Neuronal stem cell (in vitro differentiated cells): Measurements from ENCODE around the gene RELA.

Experiments
- DNase-seq: peaks from one replicate; pipeline ENCODE4 v3.0.0-alpha.2; 2013; ENCODE audit warnings: low spot score
- H2AFZ ChIP-seq: one replicate; pipeline ENCODE4 v1.6.1; 2013; ENCODE audit warnings: mild to moderate bottlenecking, low read length, inconsistent platforms
- H2AK5ac ChIP-seq: 2 replicates; pipeline ENCODE4 v1.6.1; 2013; ENCODE audit warnings: low read depth, mild to moderate bottlenecking, inconsistent platforms, low read length, moderate library complexity, mixed read lengths
- H2BK120ac ChIP-seq: 2 replicates; pipeline ENCODE4 v1.6.1; 2013; ENCODE audit warnings: low read depth, mild to moderate bottlenecking, inconsistent platforms, low read length, moderate library complexity, mixed read lengths
- H2BK12ac ChIP-seq: one replicate; pipeline ENCODE4 v1.6.1; 2013; ENCODE audit warnings: low read length, inconsistent platforms
- H2BK15ac ChIP-seq: 2 replicates; pipeline ENCODE4 v1.6.1; 2013; ENCODE audit warnings: mild to moderate bottlenecking, low read length, inconsistent platforms, mixed read lengths
- H2BK5ac ChIP-seq: one replicate; pipeline ENCODE4 v1.6.1; 2013; ENCODE audit warnings: inconsistent platforms, mild to moderate bottlenecking, low read length, moderate library complexity
- H3K14ac ChIP-seq: one replicate; pipeline ENCODE4 v1.6.1; 2013; ENCODE audit warnings: low read length, inconsistent platforms
- H3K18ac ChIP-seq: 2 replicates; pipeline ENCODE4 v1.6.1; 2013; ENCODE audit warnings: low read length, inconsistent platforms
- H3K23ac ChIP-seq: 2 replicates; pipeline ENCODE4 v1.6.1; 2013; ENCODE audit warnings: low read depth, mild to moderate bottlenecking, mixed read lengths, low read length, inconsistent platforms; ENCODE audit not compliant: poor library complexity
- H3K27ac ChIP-seq: replicated peaks from 3 replicates; pipeline ENCODE4 v1.5.1; 2013; ENCODE audit warnings: low read length, inconsistent platforms
- H3K27me3 ChIP-seq, 3 experiments: 2 replicates each; pipeline ENCODE4 v1.6.1; 2013; ENCODE audit warnings: low read length in 3 of 3, mild to moderate bottlenecking in 2 of 3, inconsistent platforms in 1 of 3, low read depth in 1 of 3, mixed read lengths in 1 of 3, moderate library complexity in 1 of 3; ENCODE audit not compliant: control insufficient read depth in 3 of 3, insufficient read depth in 3 of 3
- H3K36me3 ChIP-seq, 2 donors: replicated peaks in 1 of 2; 2 replicates each; pipeline ENCODE4 v1.6.1; 2013; ENCODE audit warnings: low read length in 2 of 2; ENCODE audit not compliant: control insufficient read depth in 2 of 2, insufficient read depth in 2 of 2
- H3K4ac ChIP-seq: 2 replicates; pipeline ENCODE4 v1.6.1; 2013; ENCODE audit warnings: inconsistent platforms, mild to moderate bottlenecking, low read length, moderate library complexity
- H3K4me1 ChIP-seq, 2 donors: 1 replicate in 1 of 2; 2 replicates in 1 of 2; pipeline ENCODE4 v1.6.1; 2013; ENCODE audit warnings: low read length in 2 of 2, low read depth in 1 of 2; ENCODE audit not compliant: control insufficient read depth in 2 of 2, insufficient read depth in 1 of 2
- H3K4me2 ChIP-seq: one replicate; pipeline ENCODE4 v1.6.1; 2013; ENCODE audit warnings: mild to moderate bottlenecking, low read length, inconsistent platforms; ENCODE audit not compliant: insufficient read depth, poor library complexity, severe bottlenecking
- H3K4me3 ChIP-seq, 2 donors: 2 replicates each; pipeline ENCODE4 v1.5.1; 2013; ENCODE audit warnings: low read length in 2 of 2, mild to moderate bottlenecking in 2 of 2, inconsistent platforms in 1 of 2, moderate library complexity in 1 of 2
- H3K79me1 ChIP-seq: one replicate; pipeline ENCODE4 v1.6.1; 2013; ENCODE audit warnings: low read depth, mild to moderate bottlenecking, inconsistent platforms, low read length, moderate library complexity
- H3K9ac ChIP-seq: one replicate; pipeline ENCODE4 v1.6.1; 2013; ENCODE audit warnings: mild to moderate bottlenecking, low read depth, low read length, inconsistent platforms; ENCODE audit not compliant: poor library complexity
- H3K9me3 ChIP-seq, 2 donors: replicated peaks in 1 of 2; 2 replicates each; pipeline versions ENCODE3 to v1.6.1; 2013; ENCODE audit warnings: low read length in 2 of 2, mild to moderate bottlenecking in 2 of 2, inconsistent platforms in 1 of 2, low read depth in 1 of 2, mixed read lengths in 1 of 2, moderate library complexity in 1 of 2; ENCODE audit not compliant: control insufficient read depth in 2 of 2, insufficient read depth in 1 of 2
- H4K8ac ChIP-seq: one replicate; pipeline ENCODE4 v1.6.1; 2013; ENCODE audit warnings: low read depth, mild to moderate bottlenecking, inconsistent platforms, low read length, moderate library complexity
- H4K91ac ChIP-seq: one replicate; pipeline ENCODE4 v1.6.1; 2013; ENCODE audit warnings: low read length, low read depth, mild to moderate bottlenecking, inconsistent platforms; ENCODE audit not compliant: poor library complexity
- WGBS, 2 donors: extraction: QIAGEN DNeasy Blood & Tissue Kit; methylation state at CpG; one replicate each; pipeline ENCODE4 v1.1.7; 2013; ENCODE audit warnings: missing lambda C conversion rate in 2 of 2, mixed read lengths in 1 of 2; ENCODE audit not compliant: insufficient read length in 2 of 2, insufficient replicate concordance in 1 of 2; ENCODE audit errors: extremely low coverage in 2 of 2; 5-methylcytosine and 5-hydroxymethylcytosine counted together

RELA gene

DNA sequence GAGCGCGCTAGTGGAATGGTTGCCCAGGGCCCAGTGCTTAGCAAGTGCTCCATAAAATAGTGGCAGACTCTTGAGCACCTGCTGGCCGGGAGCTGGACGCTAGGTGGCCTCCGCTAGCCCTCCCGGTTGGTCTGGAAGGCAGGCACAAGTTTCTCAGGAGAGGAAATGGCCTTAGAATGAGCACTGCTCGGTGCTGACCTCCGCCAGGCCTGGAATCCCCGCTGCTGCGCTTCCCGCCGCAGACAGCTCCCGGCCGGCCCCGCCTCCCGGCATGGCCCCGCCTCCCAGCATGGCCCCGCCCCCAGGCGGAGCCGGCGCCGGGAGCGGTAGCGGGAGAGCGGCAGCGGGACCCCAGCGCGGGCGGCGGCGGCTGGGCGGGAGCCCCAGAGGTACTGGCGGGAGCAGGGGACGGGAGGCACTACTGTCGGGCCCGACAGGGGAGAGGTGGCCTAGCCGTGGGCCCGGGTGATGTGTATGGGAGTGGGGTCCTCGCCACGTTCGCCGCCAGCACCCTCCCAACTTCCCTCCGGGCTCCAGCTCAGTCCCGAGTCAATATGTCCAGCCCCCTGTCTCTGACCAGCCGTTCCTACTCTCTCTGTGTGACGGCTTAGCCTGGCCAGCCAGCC lies 24.8 kb downstream of the RELA start, which contains the start of gene SIPA1:
Gene SIPA1, plus strand, starts transcription at position 308 of the 626 bp plus-strand sequence. CDS start 2,821 bp downstream, outside the sequence.
- peak within 1 kb of the TSS; percentile 75 for H3K27ac ChIP-seq
- H2AK5ac ChIP-seq = peak within 1 kb of the TSS; percentile 88
- no CpG with 5 or more reads among the region's 46 CpGs for WGBS, 2 donors
- H2BK12ac ChIP-seq = peak within 1 kb of the TSS; percentile 90
- H3K36me3 ChIP-seq = peaks cover 29 to 55% of the 10 kb centered on the region in 2 donors
- peak within 1 kb of the TSS; percentile 14 for H2BK15ac ChIP-seq
- DNase-seq = peak; percentile 90
- H4K8ac ChIP-seq = no peak within 1 kb of the TSS
- H3K14ac ChIP-seq = peak within 1 kb of the TSS; percentile 56
- H3K9ac ChIP-seq = peak within 1 kb of the TSS; percentile 92
- peak within 1 kb of the TSS; percentile 94 for H3K18ac ChIP-seq
- H3K27me3 ChIP-seq = peaks cover 0 to 3% (median 0%) of the 10 kb centered on the region in 3 experiments
- peak within 1 kb of the TSS; percentile 76 to 80 for H3K4me3 ChIP-seq
- peak within 1 kb of the TSS; percentile 95 for H3K23ac ChIP-seq
- no peak within 1 kb of the TSS for H4K91ac ChIP-seq
- peak within 1 kb of the TSS; percentile 6 for H3K4ac ChIP-seq
- peak within 1 kb of the TSS; percentile 90 for H2AFZ ChIP-seq
- peak within 1 kb of the TSS; percentile 72 for H2BK120ac ChIP-seq
- H3K4me2 ChIP-seq = peak within 1 kb of the TSS; percentile 91
- H3K4me1 ChIP-seq = peaks cover 16 to 22% of the 10 kb centered on the region in 2 donors
- peaks cover 0 to 2% of the 10 kb centered on the region in 2 donors for H3K9me3 ChIP-seq
- peaks cover 11% of the 10 kb centered on the region for H3K79me1 ChIP-seq
- H2BK5ac ChIP-seq = peak within 1 kb of the TSS; percentile 93

- Histone ChIP-seq H3K9ac (peak overlapping the region; percentile 92), H3K9me3 (peaks cover 0 to 2% of the 10 kb centered on the region in 2 donors), H3K4me3 (peak overlapping the region in 1 of 2 donors; percentile 76), H3K14ac (peak overlapping the region; percentile 56), H4K91ac (no peak overlapping the region), H2BK120ac (no peak overlapping the region), H3K27ac (peak overlapping the region; percentile 73), H2BK12ac (no peak overlapping the region), H3K18ac (peak overlapping the region; percentile 76), H4K8ac (no peak overlapping the region), H2BK5ac (peak overlapping the region; percentile 90), H3K36me3 (peaks cover 29 to 53% of the 10 kb centered on the region in 2 donors), H3K4me1 (peaks cover 16 to 18% of the 10 kb centered on the region in 2 donors), H2AK5ac (peak overlapping the region; percentile 40), H3K27me3 (no peaks in the 10 kb centered on the region), H3K4me2 (no peak overlapping the region), H2AFZ (peak overlapping the region; percentile 62), H3K79me1 (peaks cover 11% of the 10 kb centered on the region), H3K4ac (peak overlapping the region; percentile 6), H3K23ac (peak overlapping the region; percentile 85), H2BK15ac (no peak overlapping the region)
- no peak for DNase-seq
- no CpG with 5 or more reads among the region's 3 CpGs for WGBS, 2 donors
Measured at GRCh38 chr11:65637032-65637557, 25.6 kb downstream of the RELA start.

DNA sequence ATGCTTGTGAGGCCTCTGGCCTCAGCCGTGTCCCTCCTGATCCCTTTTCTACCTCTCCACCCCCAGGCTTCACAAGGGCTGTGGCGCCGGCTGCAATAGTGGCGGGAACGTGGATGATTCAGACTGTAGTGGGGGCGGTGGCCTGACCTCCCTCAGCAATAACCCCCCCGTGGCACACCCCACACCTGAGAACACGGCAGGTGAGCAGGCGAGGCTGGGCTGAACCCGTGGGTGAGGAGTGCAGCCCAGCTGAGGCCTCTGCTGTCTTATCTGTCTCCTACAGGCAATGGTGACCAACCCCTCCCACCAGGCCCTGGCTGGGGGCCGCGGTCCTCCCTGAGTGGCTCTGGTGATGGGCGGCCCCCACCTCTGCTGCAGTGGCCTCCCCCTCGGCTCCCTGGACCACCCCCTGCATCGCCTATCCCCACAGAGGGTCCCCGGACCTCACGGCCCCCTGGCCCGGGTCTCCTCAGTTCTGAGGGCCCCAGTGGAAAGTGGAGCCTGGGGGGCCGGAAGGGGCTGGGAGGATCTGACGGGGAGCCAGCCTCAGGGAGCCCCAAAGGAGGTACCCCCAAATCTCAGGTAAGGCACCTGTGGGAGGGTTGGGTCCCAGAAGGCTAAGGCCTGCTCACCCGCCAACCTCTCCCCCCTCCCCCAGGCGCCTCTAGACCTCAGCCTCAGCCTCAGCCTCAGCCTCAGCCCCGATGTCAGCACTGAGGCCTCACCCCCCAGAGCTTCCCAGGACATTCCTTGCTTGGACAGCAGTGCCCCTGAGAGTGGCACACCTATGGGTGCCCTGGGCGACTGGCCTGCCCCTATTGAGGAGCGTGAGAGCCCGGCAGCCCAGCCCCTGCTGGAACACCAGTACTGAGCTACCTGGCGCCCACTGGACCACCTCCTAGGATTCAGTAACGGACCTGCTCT lies 26.3 kb downstream of the RELA start:
- Histone ChIP-seq H3K4me1 (peaks cover 15 to 16% of the 10 kb centered on the region in 2 donors), H3K4me2 (no peak overlapping the region), H3K9ac (no peak overlapping the region), H3K27ac (no peak overlapping the region), H2BK12ac (no peak overlapping the region), H3K18ac (no peak overlapping the region), H3K4me3 (no peak overlapping the region), H3K14ac (peak overlapping the region; percentile 56), H2AFZ (no peak overlapping the region), H2BK120ac (no peak overlapping the region), H4K8ac (no peak overlapping the region), H3K79me1 (peaks cover 11% of the 10 kb centered on the region), H3K36me3 (peaks cover 33 to 53% of the 10 kb centered on the region in 2 donors), H3K27me3 (no peaks in the 10 kb centered on the region), H3K23ac (peak overlapping the region; percentile 85), H4K91ac (no peak overlapping the region), H2AK5ac (peak overlapping the region; percentile 35), H3K4ac (peak overlapping the region; percentile 6), H3K9me3 (peaks cover 0 to 2% of the 10 kb centered on the region in 2 donors), H2BK15ac (no peak overlapping the region), H2BK5ac (no peak overlapping the region)
- no peak for DNase-seq
- no CpG with 5 or more reads among the region's 28 CpGs for WGBS, 2 donors
